Stomach (tissue), 9 donors: ENCODE measurements around the gene VWC2L. TPM values are rescaled to one million over a fixed set of nuclear protein-coding genes. Genes with fewer than 3 reads are reported as not detected.

Experiments
- DNase-seq, 2 donors: peaks; one replicate each; pipeline versions ENCODE4 v3.0.0 to v3.0.0-alpha.2; 2013 to 2019
- H3K27ac ChIP-seq, 5 donors: fragments of 200-600 bp in 4 of 5; sonication (generic) in 4 of 5; one replicate each; pipeline ENCODE4 v1.5.1; 2013 to 2019; ENCODE audit warnings: mild to moderate bottlenecking in 1 of 5, moderate library complexity in 1 of 5
- H3K27me3 ChIP-seq, 3 donors: fragments of 200-600 bp; sonication (generic); one replicate each; pipeline ENCODE4 v1.5.1; 2017 to 2019; ENCODE audit warnings: mixed run types in 1 of 3
- H3K36me3 ChIP-seq, 4 donors: fragments of 200-600 bp; sonication (generic); 1 replicate in 3 of 4; 2 replicates in 1 of 4; pipeline ENCODE4 v1.5.1; 2016 to 2019
- H3K4me1 ChIP-seq, 4 donors: fragments of 200-600 bp; sonication (generic); one replicate each; pipeline ENCODE4 v1.5.1; 2016 to 2019
- H3K4me3 ChIP-seq, 4 donors: fragments of 200-600 bp; sonication (generic) in 3 of 4; one replicate each; pipeline ENCODE4 v1.5.1; 2016 to 2019; ENCODE audit warnings: mild to moderate bottlenecking in 1 of 4
- H3K9me3 ChIP-seq, 4 donors: fragments of 200-600 bp; sonication (generic); one replicate each; pipeline ENCODE4 v1.5.1; 2016 to 2019
- EP300 ChIP-seq: sonication (generic); formaldehyde crosslinking; IDR thresholded peaks from one replicate; pipeline ENCODE4 v1.6.1; 2017; ENCODE audit warnings: antibody characterized with exemption
- POLR2A ChIP-seq, 4 donors: fragments of 450-650 bp; IDR thresholded peaks; one replicate each; pipeline ENCODE4 v1.6.1; 2016; ENCODE audit warnings: antibody characterized with exemption in 4 of 4, control low read depth in 2 of 4, mild to moderate bottlenecking in 1 of 4, moderate library complexity in 1 of 4
- POLR2AphosphoS5 ChIP-seq, 3 donors: sonication (generic); formaldehyde crosslinking; IDR thresholded peaks; one replicate each; pipeline ENCODE4 v1.6.1; 2016; ENCODE audit warnings: antibody characterized with exemption in 3 of 3
- WGBS, 5 donors: extraction: QIAGEN DNeasy Blood & Tissue Kit in 3 of 5; methylation state at CpG; one replicate each; pipeline versions ENCODE4 v1.1.5 to v1.1.7; 2013 to 2018; 5-methylcytosine and 5-hydroxymethylcytosine counted together
- intact Hi-C: fragments of 100-400 bp; cut with DNase I; formaldehyde crosslinking; loops from one replicate; pipeline ENCODE4 v1.15.1; 2023; ENCODE audit warnings: low total_unique reads
- polyA plus RNA-seq, 3 donors: library from polyadenylated mRNA; stranded (reverse); fragments of 200-250 nt; gene quantifications; one replicate each; pipeline ENCODE4 v1.2.3, GENCODE V29; 2013
- total RNA-seq, 5 donors: library from RNA; depleted of rRNA; stranded (reverse); fragments of >200 nt; gene quantifications; one replicate each; pipeline versions ENCODE4 v1.1.0 to v1.2.3, GENCODE V29; 2014 to 2016
- TF ChIP-seq, protein P1 (sequence below), 7 experiments: fragments of 450-650 bp in 4 of 7; fragments of 200-600 bp in 3 of 7; sonication (generic) in 3 of 7; IDR thresholded peaks; one replicate each; pipeline ENCODE4 v1.5.1; 2016 to 2019; ENCODE audit warnings: antibody characterized with exemption in 7 of 7, control low read depth in 2 of 7, mild to moderate bottlenecking in 1 of 7
- donor health status: healthy with polysubstance abuse.
- donor health status: Bipolar disorder and iron deficiency.
- donor health status: healthy.

VWC2L gene
- total and polyA plus RNA-seq, 8 donors, result 0.55 TPM; not detected in 7

DNA sequence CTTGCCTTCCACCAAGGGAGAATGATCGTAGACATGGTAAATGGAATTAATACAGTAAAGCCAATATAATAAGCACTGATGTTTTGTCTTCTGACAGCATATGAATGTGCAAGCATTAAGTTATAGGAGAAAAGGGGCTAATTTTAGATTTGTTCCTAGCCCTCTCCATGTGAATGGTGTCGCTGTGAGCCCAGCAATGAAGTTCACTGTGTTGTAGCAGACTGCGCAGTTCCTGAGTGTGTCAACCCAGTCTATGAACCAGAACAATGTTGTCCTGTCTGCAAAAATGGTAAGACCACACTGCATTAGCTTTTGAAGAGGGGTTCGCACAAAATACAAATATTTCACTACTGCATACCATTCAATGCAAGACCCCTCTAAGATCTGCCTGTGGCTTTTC, 25.6 kb downstream of the VWC2L start:
- TF ChIP-seq EP300, result no peak
- TF ChIP-seq POLR2A (IDR thresholded peaks at IDR 0.05), result no peak
- TF ChIP-seq, protein P1, sequence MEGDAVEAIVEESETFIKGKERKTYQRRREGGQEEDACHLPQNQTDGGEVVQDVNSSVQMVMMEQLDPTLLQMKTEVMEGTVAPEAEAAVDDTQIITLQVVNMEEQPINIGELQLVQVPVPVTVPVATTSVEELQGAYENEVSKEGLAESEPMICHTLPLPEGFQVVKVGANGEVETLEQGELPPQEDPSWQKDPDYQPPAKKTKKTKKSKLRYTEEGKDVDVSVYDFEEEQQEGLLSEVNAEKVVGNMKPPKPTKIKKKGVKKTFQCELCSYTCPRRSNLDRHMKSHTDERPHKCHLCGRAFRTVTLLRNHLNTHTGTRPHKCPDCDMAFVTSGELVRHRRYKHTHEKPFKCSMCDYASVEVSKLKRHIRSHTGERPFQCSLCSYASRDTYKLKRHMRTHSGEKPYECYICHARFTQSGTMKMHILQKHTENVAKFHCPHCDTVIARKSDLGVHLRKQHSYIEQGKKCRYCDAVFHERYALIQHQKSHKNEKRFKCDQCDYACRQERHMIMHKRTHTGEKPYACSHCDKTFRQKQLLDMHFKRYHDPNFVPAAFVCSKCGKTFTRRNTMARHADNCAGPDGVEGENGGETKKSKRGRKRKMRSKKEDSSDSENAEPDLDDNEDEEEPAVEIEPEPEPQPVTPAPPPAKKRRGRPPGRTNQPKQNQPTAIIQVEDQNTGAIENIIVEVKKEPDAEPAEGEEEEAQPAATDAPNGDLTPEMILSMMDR (IDR thresholded peaks at IDR 0.05), result no peak
- no peak for TF ChIP-seq POLR2AphosphoS5 (IDR thresholded peaks at IDR 0.05)
- intact Hi-C loops, result no loop called here
- Histone ChIP-seq H3K4me1 (no peaks in the 10 kb centered on the region), H3K9me3 (no peaks in the 10 kb centered on the region), H3K4me3 (no peak overlapping the region), H3K36me3 (no peaks in the 10 kb centered on the region), H3K27ac (no peak overlapping the region), H3K27me3 (no peaks in the 10 kb centered on the region)
- DNase-seq, result no peak
- 87 to 98% (median 92%) methylated on average over 4 of the region's 4 CpGs for WGBS, 5 donors

DNA sequence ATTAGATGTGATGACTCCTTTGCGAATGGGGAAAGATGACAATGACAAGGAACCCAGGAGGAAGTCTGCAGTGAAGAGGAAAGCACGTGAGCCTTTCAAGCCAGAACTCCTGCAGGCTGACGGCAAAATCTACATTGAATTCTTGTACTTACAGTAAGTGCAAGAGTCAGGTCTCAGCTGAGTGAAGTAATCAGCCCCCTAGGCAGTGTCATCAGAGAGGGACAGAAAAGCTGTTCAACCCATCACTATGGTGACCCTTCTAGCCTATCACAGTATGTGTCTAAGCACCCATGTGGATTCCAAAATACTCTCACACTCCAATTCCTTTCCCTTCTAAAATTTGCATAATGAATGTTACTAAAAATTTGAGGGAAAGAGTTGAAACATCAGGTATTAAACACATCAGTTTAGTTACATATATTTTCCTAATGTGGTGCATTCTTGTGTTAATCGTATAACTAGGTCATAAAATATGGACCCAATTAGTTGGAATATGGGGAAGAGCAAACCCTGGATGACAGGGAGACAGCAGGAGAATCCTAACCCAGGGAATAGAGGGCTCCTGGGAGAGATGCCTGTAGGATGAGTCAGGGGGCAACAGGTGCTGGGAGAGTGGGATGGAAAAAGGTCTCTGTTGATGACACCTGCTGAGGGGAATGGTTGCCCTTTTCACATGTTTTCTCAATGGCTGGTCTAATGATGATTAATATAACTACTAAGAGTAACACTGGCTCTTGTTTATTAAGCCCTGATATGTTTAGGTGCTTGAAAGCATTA, 39.5 kb downstream of the VWC2L start:
- intact Hi-C loops, result no loop called here
- H3K9me3 ChIP-seq, result no peaks in the 10 kb centered on the region

DNA sequence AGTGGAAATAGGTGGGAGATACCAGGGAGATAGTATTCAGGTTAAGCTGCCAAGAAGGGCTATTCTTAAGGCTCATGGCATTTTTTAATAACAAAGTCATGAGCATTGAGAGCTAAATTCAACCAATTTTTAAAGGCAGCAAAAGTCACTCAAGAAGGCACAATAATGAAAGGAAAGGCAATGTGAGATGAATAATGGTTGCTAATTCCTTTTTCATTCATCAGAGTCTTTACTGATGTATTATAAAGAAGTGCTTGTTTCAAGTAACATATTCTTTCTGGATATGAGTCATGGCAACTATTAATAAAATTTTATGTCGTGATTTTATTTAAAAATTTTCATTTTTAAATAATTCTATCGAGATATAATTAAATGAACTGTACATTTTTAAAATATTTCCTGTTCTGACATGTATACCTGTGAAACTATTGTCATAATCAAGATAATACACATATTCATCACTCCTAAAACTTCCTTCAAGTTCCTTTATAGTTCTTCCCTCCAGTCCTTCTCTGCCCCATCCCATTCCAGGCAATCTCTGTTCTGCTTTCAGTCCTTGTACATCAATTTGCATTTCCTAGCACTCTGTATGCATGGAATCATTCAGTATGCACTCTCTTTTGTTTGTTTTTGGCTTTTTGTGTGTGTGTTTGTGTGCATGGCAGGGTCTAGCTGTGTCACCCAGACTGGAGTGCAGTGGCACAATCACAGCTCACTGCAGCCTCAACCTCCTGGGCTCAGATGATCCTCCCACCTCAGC, 40.8 kb downstream of the VWC2L start:
- no peak overlapping the region for H3K27ac ChIP-seq
- WGBS, 5 donors, result 57 to 63% (median 61%) methylated on average over 2 of the region's 2 CpGs

More for the DNA sequence above, 39.5 kb downstream of the VWC2L start:
- no peak overlapping the region for H3K27ac ChIP-seq
- DNase-seq, result no peak
- no peaks in the 10 kb centered on the region for H3K36me3 ChIP-seq
- TF ChIP-seq POLR2AphosphoS5 (IDR thresholded peaks at IDR 0.05) (no peak), EP300 (no peak), POLR2A (IDR thresholded peaks at IDR 0.05) (no peak)
- TF ChIP-seq, protein P1 (IDR thresholded peaks at IDR 0.05), result no peak
- H3K4me3 ChIP-seq, result no peak overlapping the region
- H3K4me1 ChIP-seq, result no peaks in the 10 kb centered on the region
- no peaks in the 10 kb centered on the region for H3K27me3 ChIP-seq
- 71 to 89% (median 83%) methylated on average over 4 of the region's 4 CpGs for WGBS, 5 donors

DNA sequence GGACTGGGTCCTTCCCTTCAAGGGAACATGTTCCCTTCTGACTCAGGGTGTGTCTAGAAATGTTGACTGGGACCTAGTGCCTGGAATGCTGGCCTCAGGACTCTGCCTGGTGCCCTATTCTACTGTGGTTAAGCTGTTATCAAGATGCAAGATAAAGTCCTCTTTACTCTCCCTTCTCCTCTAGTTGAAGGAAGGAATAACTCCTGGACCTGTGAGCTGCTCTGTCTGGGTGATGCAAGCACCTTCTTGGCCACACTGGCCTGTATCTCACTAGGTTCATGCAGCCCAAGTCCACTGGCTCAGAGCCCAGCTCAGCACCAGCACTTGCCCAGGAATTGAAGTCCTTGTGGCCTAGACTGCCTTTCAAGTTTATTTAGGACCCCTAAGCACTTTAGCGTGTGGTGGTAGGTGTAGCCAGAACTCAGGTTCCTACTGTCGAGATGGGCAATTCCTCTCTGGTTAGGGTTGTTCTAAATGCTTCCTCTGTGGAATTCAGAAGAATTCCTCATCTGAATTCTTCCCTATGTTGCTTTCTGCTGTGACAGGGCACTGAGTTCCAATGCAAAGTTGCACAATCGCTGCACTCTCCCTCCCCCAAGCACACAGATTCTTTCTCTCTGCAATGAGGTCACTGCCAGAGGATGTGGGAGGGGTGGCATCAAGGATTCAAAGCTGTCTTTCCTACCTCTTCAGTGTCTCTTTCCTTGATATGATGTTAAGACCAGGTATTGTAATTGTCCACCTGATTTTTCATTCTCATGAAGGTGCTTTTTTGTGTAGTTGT, 54.7 kb downstream of the VWC2L start:
- H3K27me3 ChIP-seq, result no peaks in the 10 kb centered on the region
- H3K9me3 ChIP-seq, result peaks cover 0 to 18% (median 0%) of the 10 kb centered on the region in 4 donors
- TF ChIP-seq POLR2A (IDR thresholded peaks at IDR 0.05), result no peak
- TF ChIP-seq, protein P1 (IDR thresholded peaks at IDR 0.05), result no peak
- no peak for TF ChIP-seq POLR2AphosphoS5 (IDR thresholded peaks at IDR 0.05)
- no peak for TF ChIP-seq EP300
- DNase-seq, result no peak
- H3K36me3 ChIP-seq, result no peaks in the 10 kb centered on the region
- no peak overlapping the region for H3K4me3 ChIP-seq
- no peaks in the 10 kb centered on the region for H3K4me1 ChIP-seq
- intact Hi-C loops, result no loop called here
- no peak overlapping the region for H3K27ac ChIP-seq
- 76 to 83% (median 80%) methylated on average over 3 of the region's 3 CpGs for WGBS, 5 donors

More for the DNA sequence above, 40.8 kb downstream of the VWC2L start:
- no peak for DNase-seq
- Histone ChIP-seq H3K4me1 (no peaks in the 10 kb centered on the region), H3K36me3 (no peaks in the 10 kb centered on the region), H3K4me3 (no peak overlapping the region), H3K27me3 (no peaks in the 10 kb centered on the region), H3K9me3 (no peaks in the 10 kb centered on the region)
- intact Hi-C loops, result no loop called here
- TF ChIP-seq, protein P1 (IDR thresholded peaks at IDR 0.05), result no peak
